Measurements from ENCODE around the gene WWOX.

DNA sequence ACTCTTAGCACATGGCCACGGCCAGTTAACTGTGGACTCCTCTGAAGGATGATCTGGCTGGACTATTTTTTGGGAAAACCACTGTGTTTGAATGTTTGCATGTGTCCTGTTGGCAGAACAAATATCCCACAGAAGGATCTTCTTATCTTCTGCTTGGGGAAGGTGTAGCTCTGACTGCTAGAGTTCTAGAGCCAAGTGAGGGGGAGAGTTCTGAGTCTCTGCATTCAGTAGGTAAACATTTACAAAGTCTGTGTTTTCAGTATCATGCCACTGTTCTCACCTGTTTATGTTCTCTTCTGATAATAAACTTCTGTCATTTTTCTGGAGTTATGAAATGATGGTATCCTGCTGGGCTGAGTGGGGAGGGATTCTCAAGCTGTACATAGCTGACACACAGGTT lies 241.1 kb downstream of the WWOX start:
- TF ChIP-seq, protein P1, sequence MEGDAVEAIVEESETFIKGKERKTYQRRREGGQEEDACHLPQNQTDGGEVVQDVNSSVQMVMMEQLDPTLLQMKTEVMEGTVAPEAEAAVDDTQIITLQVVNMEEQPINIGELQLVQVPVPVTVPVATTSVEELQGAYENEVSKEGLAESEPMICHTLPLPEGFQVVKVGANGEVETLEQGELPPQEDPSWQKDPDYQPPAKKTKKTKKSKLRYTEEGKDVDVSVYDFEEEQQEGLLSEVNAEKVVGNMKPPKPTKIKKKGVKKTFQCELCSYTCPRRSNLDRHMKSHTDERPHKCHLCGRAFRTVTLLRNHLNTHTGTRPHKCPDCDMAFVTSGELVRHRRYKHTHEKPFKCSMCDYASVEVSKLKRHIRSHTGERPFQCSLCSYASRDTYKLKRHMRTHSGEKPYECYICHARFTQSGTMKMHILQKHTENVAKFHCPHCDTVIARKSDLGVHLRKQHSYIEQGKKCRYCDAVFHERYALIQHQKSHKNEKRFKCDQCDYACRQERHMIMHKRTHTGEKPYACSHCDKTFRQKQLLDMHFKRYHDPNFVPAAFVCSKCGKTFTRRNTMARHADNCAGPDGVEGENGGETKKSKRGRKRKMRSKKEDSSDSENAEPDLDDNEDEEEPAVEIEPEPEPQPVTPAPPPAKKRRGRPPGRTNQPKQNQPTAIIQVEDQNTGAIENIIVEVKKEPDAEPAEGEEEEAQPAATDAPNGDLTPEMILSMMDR (IDR thresholded peaks at IDR 0.05; ENCODE audit: poor library complexity, severe bottlenecking): no peak
- TF ChIP-seq MXI1 (conservative IDR thresholded peaks at IDR 0.05; ENCODE audit: poor library complexity, severe bottlenecking): no peak
- TF ChIP-seq POLR2AphosphoS5 (IDR thresholded peaks at IDR 0.05): no peak
- TF ChIP-seq, protein P2, sequence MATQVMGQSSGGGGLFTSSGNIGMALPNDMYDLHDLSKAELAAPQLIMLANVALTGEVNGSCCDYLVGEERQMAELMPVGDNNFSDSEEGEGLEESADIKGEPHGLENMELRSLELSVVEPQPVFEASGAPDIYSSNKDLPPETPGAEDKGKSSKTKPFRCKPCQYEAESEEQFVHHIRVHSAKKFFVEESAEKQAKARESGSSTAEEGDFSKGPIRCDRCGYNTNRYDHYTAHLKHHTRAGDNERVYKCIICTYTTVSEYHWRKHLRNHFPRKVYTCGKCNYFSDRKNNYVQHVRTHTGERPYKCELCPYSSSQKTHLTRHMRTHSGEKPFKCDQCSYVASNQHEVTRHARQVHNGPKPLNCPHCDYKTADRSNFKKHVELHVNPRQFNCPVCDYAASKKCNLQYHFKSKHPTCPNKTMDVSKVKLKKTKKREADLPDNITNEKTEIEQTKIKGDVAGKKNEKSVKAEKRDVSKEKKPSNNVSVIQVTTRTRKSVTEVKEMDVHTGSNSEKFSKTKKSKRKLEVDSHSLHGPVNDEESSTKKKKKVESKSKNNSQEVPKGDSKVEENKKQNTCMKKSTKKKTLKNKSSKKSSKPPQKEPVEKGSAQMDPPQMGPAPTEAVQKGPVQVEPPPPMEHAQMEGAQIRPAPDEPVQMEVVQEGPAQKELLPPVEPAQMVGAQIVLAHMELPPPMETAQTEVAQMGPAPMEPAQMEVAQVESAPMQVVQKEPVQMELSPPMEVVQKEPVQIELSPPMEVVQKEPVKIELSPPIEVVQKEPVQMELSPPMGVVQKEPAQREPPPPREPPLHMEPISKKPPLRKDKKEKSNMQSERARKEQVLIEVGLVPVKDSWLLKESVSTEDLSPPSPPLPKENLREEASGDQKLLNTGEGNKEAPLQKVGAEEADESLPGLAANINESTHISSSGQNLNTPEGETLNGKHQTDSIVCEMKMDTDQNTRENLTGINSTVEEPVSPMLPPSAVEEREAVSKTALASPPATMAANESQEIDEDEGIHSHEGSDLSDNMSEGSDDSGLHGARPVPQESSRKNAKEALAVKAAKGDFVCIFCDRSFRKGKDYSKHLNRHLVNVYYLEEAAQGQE (IDR thresholded peaks at IDR 0.05; ENCODE audit: borderline replicate concordance): no peak
- no peak for TF ChIP-seq SMC3 (conservative IDR thresholded peaks at IDR 0.05; ENCODE audit: poor library complexity)
- no peak for TF ChIP-seq EZH2 (IDR thresholded peaks at IDR 0.05; ENCODE audit: borderline replicate concordance, insufficient read depth, low read length, poor library complexity, severe bottlenecking)
- no peak for TF ChIP-seq RAD21 (conservative IDR thresholded peaks at IDR 0.05)

Measured in neural cell (in vitro differentiated cells).